ENCODE results near the gene HSP90AA1. TPM values are rescaled to one million over a fixed set of nuclear protein-coding genes. Genes with fewer than 3 reads are reported as not detected.

Gene HSP90AA1
- total RNA-seq, 1 experiment from 2014 or later, result 464 TPM

DNA sequence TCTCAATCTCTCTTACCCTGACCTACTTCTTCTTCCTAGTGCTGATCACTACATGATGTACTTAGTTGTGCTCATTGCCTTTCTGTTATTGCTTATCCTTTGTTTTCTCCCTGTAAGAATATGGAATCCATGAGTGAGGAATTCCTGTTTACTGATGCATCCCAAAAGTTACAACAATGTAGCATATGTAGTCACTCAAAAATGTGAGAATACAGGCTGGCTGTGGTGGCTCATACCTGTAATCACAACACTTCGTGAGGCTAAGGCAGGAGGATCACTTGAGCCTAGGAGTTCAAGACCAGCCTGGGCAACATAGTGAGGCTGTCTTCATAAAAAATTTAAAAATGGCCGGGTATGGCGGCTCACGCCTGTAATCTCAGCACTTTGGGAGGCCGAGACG, 44.9 kb upstream of the HSP90AA1 start:
- intact Hi-C loops (cut with micrococcal nuclease; ENCODE audit: unreplicated experiment), result no loop called here
- Mint-ChIP-seq H3K36me3 (ENCODE audit: insufficient read depth, unreplicated experiment) (peaks cover 13% of the 10 kb centered on the region), H3K4me3 (ENCODE audit: unreplicated experiment) (no peak overlapping the region)

DNA sequence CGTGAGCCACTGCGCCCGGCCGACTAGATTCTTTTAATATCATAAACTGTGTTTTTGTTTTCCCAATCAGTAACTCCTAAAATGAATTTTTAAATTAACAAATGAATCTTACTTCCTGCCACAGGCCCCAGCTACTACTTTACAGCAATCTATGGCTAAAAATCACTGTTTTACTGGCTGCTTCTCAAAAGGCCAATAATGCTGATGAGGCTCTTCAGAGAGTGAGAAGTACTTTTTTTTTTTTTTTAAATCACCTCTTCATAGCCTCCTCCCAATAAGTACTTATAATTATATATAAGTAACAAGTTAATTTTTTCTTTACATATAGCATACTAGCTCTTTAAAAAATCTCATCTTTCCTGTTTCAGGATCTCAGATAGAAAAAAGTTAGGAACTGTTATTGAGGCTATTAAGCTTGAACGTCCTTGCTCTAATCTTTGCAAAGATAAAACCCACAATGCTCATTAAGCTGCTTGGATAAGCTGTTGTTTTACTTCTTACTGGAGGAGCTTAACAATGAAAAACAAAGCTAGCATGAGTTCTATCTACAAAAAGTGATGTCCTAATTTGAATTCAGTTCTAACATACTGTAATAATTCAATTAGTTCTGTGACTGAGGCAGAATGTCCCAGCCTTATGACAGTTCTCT, 40.1 kb upstream of the HSP90AA1 start:
- H3K4me3 ChIP-seq (ENCODE audit: low read depth, low read length), result no peak overlapping the region
- H3K27ac Mint-ChIP-seq (ENCODE audit: unreplicated experiment), result no peak overlapping the region
- BruUV-seq (replicated peaks), result no TSS peak
- H3K9me3 Mint-ChIP-seq (ENCODE audit: unreplicated experiment), result no peaks in the 10 kb centered on the region
- no peak overlapping the region for H3K4me3 Mint-ChIP-seq (ENCODE audit: unreplicated experiment)
- TF ChIP-seq, protein P1, sequence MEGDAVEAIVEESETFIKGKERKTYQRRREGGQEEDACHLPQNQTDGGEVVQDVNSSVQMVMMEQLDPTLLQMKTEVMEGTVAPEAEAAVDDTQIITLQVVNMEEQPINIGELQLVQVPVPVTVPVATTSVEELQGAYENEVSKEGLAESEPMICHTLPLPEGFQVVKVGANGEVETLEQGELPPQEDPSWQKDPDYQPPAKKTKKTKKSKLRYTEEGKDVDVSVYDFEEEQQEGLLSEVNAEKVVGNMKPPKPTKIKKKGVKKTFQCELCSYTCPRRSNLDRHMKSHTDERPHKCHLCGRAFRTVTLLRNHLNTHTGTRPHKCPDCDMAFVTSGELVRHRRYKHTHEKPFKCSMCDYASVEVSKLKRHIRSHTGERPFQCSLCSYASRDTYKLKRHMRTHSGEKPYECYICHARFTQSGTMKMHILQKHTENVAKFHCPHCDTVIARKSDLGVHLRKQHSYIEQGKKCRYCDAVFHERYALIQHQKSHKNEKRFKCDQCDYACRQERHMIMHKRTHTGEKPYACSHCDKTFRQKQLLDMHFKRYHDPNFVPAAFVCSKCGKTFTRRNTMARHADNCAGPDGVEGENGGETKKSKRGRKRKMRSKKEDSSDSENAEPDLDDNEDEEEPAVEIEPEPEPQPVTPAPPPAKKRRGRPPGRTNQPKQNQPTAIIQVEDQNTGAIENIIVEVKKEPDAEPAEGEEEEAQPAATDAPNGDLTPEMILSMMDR (IDR thresholded peaks at IDR 0.05; ENCODE audit: insufficient read depth in 1 of 2, low read depth in 1 of 2, low read length in 1 of 2, severe bottlenecking in 1 of 2, unreplicated experiment in 1 of 2), result no peak
- no peaks in the 10 kb centered on the region for H3K27me3 Mint-ChIP-seq (ENCODE audit: insufficient read depth, unreplicated experiment)
- intact Hi-C loops (cut with micrococcal nuclease; ENCODE audit: unreplicated experiment), result no loop called here
- peaks cover 10% of the 10 kb centered on the region for H3K4me1 ChIP-seq
- peaks cover 14% of the 10 kb centered on the region for H3K4me1 Mint-ChIP-seq (ENCODE audit: low read depth, unreplicated experiment)
- ChIA-PET POLR2A (interaction anchor here (0.6 kb wide), 1 partner anchor 50 kb away, joined by 4 read pairs; no protein-coding TSS in a partner anchor), CTCF (interaction anchor here (2.2 kb wide), 1 partner anchor 31 kb away, joined by 6 read pairs; no protein-coding TSS in a partner anchor)
- no peaks in the 10 kb centered on the region for H3K27me3 ChIP-seq (replicated peaks; ENCODE audit: control insufficient read depth, insufficient read depth, low read length)
- H3K9me3 ChIP-seq, result no peaks in the 10 kb centered on the region
- H3K36me3 ChIP-seq (ENCODE audit: control insufficient read depth, insufficient read depth, low read length), result no peaks in the 10 kb centered on the region
- no peaks in the 10 kb centered on the region for H3K36me3 Mint-ChIP-seq (ENCODE audit: insufficient read depth, unreplicated experiment)
- no peak for DNase-seq

More for the DNA sequence above, 44.9 kb upstream of the HSP90AA1 start:
- Histone ChIP-seq H3K27me3 (replicated peaks; ENCODE audit: control insufficient read depth, insufficient read depth, low read length) (no peaks in the 10 kb centered on the region), H3K4me1 (no peaks in the 10 kb centered on the region), H3K4me3 (ENCODE audit: low read depth, low read length) (no peak overlapping the region), H3K36me3 (ENCODE audit: control insufficient read depth, insufficient read depth, low read length) (no peaks in the 10 kb centered on the region), H3K9me3 (no peaks in the 10 kb centered on the region)
- no peaks in the 10 kb centered on the region for H3K27me3 Mint-ChIP-seq (ENCODE audit: insufficient read depth, unreplicated experiment)
- no peak overlapping the region for H3K27ac Mint-ChIP-seq (ENCODE audit: unreplicated experiment)
- no TSS peak for BruUV-seq (replicated peaks)
- no peaks in the 10 kb centered on the region for H3K4me1 Mint-ChIP-seq (ENCODE audit: low read depth, unreplicated experiment)
- POLR2A ChIA-PET, result no interaction called here
- TF ChIP-seq, protein P1 (IDR thresholded peaks at IDR 0.05; ENCODE audit: insufficient read depth in 1 of 2, low read depth in 1 of 2, low read length in 1 of 2, severe bottlenecking in 1 of 2, unreplicated experiment in 1 of 2), result no peak
- DNase-seq, result no peak
- CTCF ChIA-PET, result no interaction called here
- no peaks in the 10 kb centered on the region for H3K9me3 Mint-ChIP-seq (ENCODE audit: unreplicated experiment)

DNA sequence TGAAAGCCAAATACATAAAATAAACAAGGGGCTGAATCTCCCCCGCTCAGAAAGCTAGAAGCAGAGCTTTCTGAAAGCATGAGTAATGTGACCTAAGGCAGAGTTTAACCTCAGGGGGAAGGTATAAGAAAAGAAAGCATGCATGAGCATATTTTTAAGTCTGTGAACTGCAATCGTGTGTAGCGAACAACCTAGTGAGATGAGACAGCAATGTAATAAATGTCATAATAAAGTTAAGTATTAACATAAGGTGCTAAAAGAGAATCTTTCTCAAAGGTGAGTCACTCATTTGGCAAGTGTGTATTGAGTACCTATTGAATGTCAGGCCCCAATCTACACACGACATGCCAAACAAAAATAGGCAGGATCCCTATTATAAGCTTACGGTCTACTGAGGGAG, 38.7 kb upstream of the HSP90AA1 start:
- Histone ChIP-seq H3K27me3 (replicated peaks; ENCODE audit: control insufficient read depth, insufficient read depth, low read length) (no peaks in the 10 kb centered on the region), H3K36me3 (ENCODE audit: control insufficient read depth, insufficient read depth, low read length) (no peaks in the 10 kb centered on the region), H3K4me3 (ENCODE audit: low read depth, low read length) (no peak overlapping the region), H3K9me3 (no peaks in the 10 kb centered on the region), H3K4me1 (peaks cover 10% of the 10 kb centered on the region)
- POLR2A ChIA-PET, result no interaction called here
- peak in 1 of 2 experiments; percentile 11 for DNase-seq
- no peaks in the 10 kb centered on the region for H3K27me3 Mint-ChIP-seq (ENCODE audit: insufficient read depth, unreplicated experiment)
- intact Hi-C loops (cut with micrococcal nuclease; ENCODE audit: unreplicated experiment), result no loop called here
- peak overlapping the region; percentile 22 for H3K27ac Mint-ChIP-seq (ENCODE audit: unreplicated experiment)
- peaks cover 14% of the 10 kb centered on the region for H3K4me1 Mint-ChIP-seq (ENCODE audit: low read depth, unreplicated experiment)
- H3K9me3 Mint-ChIP-seq (ENCODE audit: unreplicated experiment), result no peaks in the 10 kb centered on the region
- CTCF ChIA-PET, result interaction anchor here (0.7 to 2.2 kb wide), 2 partner anchors 29 to 191 kb away, joined by 6 read pairs; no protein-coding TSS in a partner anchor
- BruUV-seq (replicated peaks), result no TSS peak
- H3K36me3 Mint-ChIP-seq (ENCODE audit: insufficient read depth, unreplicated experiment), result no peaks in the 10 kb centered on the region
- TF ChIP-seq, protein P1 (IDR thresholded peaks at IDR 0.05; ENCODE audit: insufficient read depth in 1 of 2, low read depth in 1 of 2, low read length in 1 of 2, severe bottlenecking in 1 of 2, unreplicated experiment in 1 of 2), result no peak
- H3K4me3 Mint-ChIP-seq (ENCODE audit: unreplicated experiment), result peak overlapping the region; percentile 25

All from Caco-2 (cell line).